GM12875 (cell line): Measurements from ENCODE around the gene TAF12.
"Not testable (repeated sequence)": the region's sequence is repeated elsewhere in the genome, so short reads cannot be mapped to it uniquely, and the experiment has no call there.

Experiments
- H3K4me3 ChIP-seq: one replicate; pipeline ENCODE4 v1.5.1; 2011; ENCODE audit warnings: low read depth, low read length, control low read depth
- TF ChIP-seq, protein P1 (sequence below): IDR thresholded peaks from 2 replicates; pipeline ENCODE4 v1.5.1; 2011; ENCODE audit warnings: low read depth, mild to moderate bottlenecking, control low read depth, inconsistent platforms, low read length, moderate library complexity, borderline replicate concordance; ENCODE audit not compliant: insufficient read depth

TAF12 gene

GRCh38 chr1:28668956-28669723 is 26.3 kb upstream of the TAF12 start:
- peak overlapping the region; percentile 65 for H3K4me3 ChIP-seq
- TF ChIP-seq, protein P1, sequence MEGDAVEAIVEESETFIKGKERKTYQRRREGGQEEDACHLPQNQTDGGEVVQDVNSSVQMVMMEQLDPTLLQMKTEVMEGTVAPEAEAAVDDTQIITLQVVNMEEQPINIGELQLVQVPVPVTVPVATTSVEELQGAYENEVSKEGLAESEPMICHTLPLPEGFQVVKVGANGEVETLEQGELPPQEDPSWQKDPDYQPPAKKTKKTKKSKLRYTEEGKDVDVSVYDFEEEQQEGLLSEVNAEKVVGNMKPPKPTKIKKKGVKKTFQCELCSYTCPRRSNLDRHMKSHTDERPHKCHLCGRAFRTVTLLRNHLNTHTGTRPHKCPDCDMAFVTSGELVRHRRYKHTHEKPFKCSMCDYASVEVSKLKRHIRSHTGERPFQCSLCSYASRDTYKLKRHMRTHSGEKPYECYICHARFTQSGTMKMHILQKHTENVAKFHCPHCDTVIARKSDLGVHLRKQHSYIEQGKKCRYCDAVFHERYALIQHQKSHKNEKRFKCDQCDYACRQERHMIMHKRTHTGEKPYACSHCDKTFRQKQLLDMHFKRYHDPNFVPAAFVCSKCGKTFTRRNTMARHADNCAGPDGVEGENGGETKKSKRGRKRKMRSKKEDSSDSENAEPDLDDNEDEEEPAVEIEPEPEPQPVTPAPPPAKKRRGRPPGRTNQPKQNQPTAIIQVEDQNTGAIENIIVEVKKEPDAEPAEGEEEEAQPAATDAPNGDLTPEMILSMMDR, result no peak

DNA sequence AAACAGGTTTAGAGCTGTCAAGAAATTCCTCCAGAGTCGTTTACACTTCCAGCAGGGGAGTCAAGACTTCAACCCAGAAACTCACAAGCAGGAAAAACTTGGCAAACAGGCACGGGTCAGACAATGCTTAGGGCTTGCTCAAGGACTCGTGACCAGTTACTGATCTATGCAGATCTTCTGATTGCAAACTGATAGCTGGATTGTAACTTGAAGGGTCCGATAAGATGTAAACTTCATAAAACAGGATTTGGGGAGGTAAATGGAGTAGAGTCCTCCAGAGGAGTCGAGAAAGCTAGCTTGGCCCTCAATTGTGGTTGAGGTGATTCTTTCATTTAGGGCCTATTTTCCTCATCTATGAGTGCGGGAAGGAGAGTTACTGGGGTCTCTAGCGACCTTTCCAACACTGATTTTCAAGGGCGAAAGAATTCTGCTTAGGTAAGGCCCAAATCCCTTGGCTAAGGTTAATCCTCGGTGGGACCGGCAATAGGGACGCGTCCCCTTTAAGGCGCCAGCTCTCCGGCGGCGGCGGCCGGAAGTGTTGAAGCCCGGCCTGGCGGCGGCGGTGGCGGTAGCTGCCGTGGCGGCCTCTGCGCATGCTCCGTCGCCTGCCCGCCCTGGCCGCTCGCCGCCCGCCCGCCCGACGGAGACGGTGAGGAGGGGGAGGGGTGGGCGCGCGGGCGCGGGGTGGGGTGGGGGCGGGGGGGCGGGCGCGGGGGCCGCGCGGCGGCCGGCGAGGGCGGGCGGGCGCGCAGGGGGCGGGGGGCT is 25.5 kb upstream of the TAF12 start, which contains the start of gene GMEB1:
GMEB1 (plus strand) TSS at position 594 of the 765 bp plus-strand sequence. CDS start 14,829 bp downstream, outside the sequence.
- peak within 1 kb of the TSS; percentile 65 for H3K4me3 ChIP-seq
- TF ChIP-seq, protein P1, result no peak

- H3K4me3 ChIP-seq, result no peak overlapping the region
- TF ChIP-seq, protein P1, result no peak
These were observed 23.9 kb upstream of the TAF12 start for GRCh38 chr1:28666806-28667205.

DNA sequence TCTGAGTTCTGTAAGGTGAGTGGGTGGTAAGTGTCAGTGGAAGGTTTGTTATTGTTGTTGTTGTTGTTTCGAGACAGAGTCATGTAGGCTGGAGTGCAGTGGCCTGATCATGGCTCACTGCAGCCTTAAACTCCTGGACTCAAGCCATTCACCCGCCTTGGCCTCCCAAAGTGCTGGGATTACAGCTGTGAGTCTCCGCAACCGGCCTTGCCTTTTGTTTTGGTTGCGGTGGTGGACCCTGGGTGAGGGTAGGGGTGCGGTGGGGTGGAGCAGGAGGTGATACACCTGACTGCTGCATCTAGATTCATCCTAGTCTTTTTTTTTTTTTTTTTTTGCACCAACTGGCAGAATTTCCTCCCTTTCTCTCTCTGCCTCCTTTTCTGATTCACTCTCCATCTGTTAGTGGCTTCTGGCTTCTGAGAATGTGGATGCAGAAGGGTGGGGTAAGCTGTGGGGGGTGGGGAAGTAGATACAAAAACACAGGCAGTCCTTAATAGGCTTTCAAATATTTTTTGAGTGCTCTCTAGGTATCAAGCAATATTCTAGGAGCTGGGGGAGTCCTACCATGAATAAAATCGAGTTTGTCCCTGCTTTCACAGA is 21.1 kb upstream of the TAF12 start:
- TF ChIP-seq, protein P1, result no peak
- H3K4me3 ChIP-seq, result no peak overlapping the region

GRCh38 chr1:28656335-28656734 is 13.5 kb upstream of the TAF12 start:
- H3K4me3 ChIP-seq, result no peak overlapping the region
- TF ChIP-seq, protein P1, result no peak

GRCh38 chr1:28655448-28656311 is 12.8 kb upstream of the TAF12 start:
- H3K4me3 ChIP-seq, result not testable (repeated sequence)

- H3K4me3 ChIP-seq, result not testable (repeated sequence)
These were observed 11.0 kb upstream of the TAF12 start for GRCh38 chr1:28653870-28654269.

GRCh38 chr1:28653063-28653462 is 10.2 kb upstream of the TAF12 start:
- H3K4me3 ChIP-seq, result not testable (repeated sequence)
